NB4 (cell line): ENCODE data around the gene CCDC170.
"Not testable (repeated sequence)": the region's sequence is repeated elsewhere in the genome, so short reads cannot be mapped to it uniquely, and the experiment has no call there.

ENCODE experiments used
- DNase-seq: peaks from one replicate; pipeline ENCODE4 v3.0.0; 2010; ENCODE audit warnings: low read depth
- H3K4me3 ChIP-seq: one replicate; pipeline ENCODE4 v1.5.1; 2011; ENCODE audit warnings: mild to moderate bottlenecking, low read depth, low read length, moderate library complexity
- CTCF ChIP-seq: IDR thresholded peaks from one replicate; pipeline ENCODE4 v1.5.1; 2012; ENCODE audit warnings: low read depth, low read length
- MAX ChIP-seq: IDR thresholded peaks from 2 replicates; pipeline ENCODE4 v1.6.1; 2011; ENCODE audit warnings: low read depth, low read length
- MYC ChIP-seq: IDR thresholded peaks from 2 replicates; pipeline ENCODE4 v1.6.1; 2011; ENCODE audit warnings: low read depth, low read length
- POLR2A ChIP-seq: IDR thresholded peaks from 2 replicates; pipeline ENCODE4 v1.6.1; 2011; ENCODE audit warnings: mild to moderate bottlenecking; ENCODE audit not compliant: insufficient read length; ENCODE audit errors: extremely low read depth

The CCDC170 gene

GRCh38 chr6:151493804-151494234, at the start of gene CCDC170:
Gene CCDC170, plus strand, starts transcription at chr6:151494017. Its CDS starts 112 bp downstream, at chr6:151494129.
- DNase-seq: peak; percentile 69
- peak within 1 kb of the TSS; percentile 69 for H3K4me3 ChIP-seq

GRCh38 chr6:151445482-151445881, 48.3 kb upstream of the CCDC170 start:
- no peak for DNase-seq
- H3K4me3 ChIP-seq: no peak overlapping the region
- TF ChIP-seq MYC (no peak), POLR2A (no peak)

More at GRCh38 chr6:151493804-151494234, at the start of gene CCDC170:
- TF ChIP-seq MYC (no peak), POLR2A (peak; percentile 22), MAX (0 out of 2 replicates have a peak, but pooled peaks have one; percentile 8), CTCF (no peak)

- no peak for TF ChIP-seq MAX
- no peak for TF ChIP-seq MYC
- no peak for TF ChIP-seq POLR2A
- TF ChIP-seq CTCF: no peak
- H3K4me3 ChIP-seq: no peak overlapping the region
- no peak for DNase-seq
These were observed 46.6 kb upstream of the CCDC170 start for GRCh38 chr6:151447237-151447636.

- peak; percentile 16 for DNase-seq
These were observed 45.2 kb upstream of the CCDC170 start for GRCh38 chr6:151448623-151449022.

GRCh38 chr6:151450928-151451327, 42.9 kb upstream of the CCDC170 start:
- peak overlapping the region; percentile 97 for H3K4me3 ChIP-seq
- DNase-seq: not testable (repeated sequence)

More at GRCh38 chr6:151448623-151449022, 45.2 kb upstream of the CCDC170 start:
- no peak overlapping the region for H3K4me3 ChIP-seq
- TF ChIP-seq MYC (no peak), CTCF (no peak), POLR2A (no peak), MAX (no peak)

GRCh38 chr6:151451417-151451949, 42.3 kb upstream of the CCDC170 start:
- no peak for DNase-seq
- no peak for TF ChIP-seq MYC
- TF ChIP-seq MAX: no peak
- TF ChIP-seq POLR2A: no peak
- no peak for TF ChIP-seq CTCF
- peak overlapping the region; percentile 97 for H3K4me3 ChIP-seq
